ENCODE results near the gene KMO.

Gene KMO

GRCh38 chr1:241553886-241554592 lies 21.9 kb downstream of the KMO start:
- no peak for DNase-seq (ENCODE audit: extremely low read depth, low read depth)
- no peak for TF ChIP-seq CTCF (IDR thresholded peaks at IDR 0.05; ENCODE audit: low read depth, low read length, missing control alignments)
- no peak overlapping the region for H3K4me3 ChIP-seq (replicated peaks; ENCODE audit: low read depth, low read length)

GRCh38 chr1:241555526-241555925 lies 23.3 kb downstream of the KMO start:
- no peak for DNase-seq (ENCODE audit: extremely low read depth, low read depth)
- no peak overlapping the region for H3K4me3 ChIP-seq (replicated peaks; ENCODE audit: low read depth, low read length)
- no peak for TF ChIP-seq CTCF (IDR thresholded peaks at IDR 0.05; ENCODE audit: low read depth, low read length, missing control alignments)

DNA sequence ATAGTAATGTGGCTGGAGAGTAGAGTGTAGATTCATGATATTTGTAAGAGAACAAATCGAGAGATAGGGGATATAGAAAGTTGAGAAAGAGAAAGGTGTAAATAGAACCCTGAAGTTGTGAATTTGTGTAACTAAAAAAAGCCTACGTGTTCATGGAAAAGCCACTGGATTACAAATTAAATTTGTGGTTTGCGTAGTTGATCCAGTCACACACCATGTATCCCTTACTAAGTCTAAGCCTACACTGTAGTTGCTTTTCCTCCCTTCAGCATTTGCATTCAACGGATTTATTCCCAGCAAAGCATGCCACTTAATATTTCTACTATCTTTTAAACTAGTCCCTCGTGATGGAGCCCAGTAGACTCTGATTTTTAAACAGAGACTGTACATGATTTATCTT lies 24.9 kb downstream of the KMO start:
- no peak overlapping the region for H3K4me3 ChIP-seq (replicated peaks; ENCODE audit: low read depth, low read length)
- TF ChIP-seq CTCF (IDR thresholded peaks at IDR 0.05; ENCODE audit: low read depth, low read length, missing control alignments) = no peak
- no peak for DNase-seq (ENCODE audit: extremely low read depth, low read depth)

GRCh38 chr1:241557551-241558193 lies 25.5 kb downstream of the KMO start:
- no peak for DNase-seq (ENCODE audit: extremely low read depth, low read depth)
- TF ChIP-seq CTCF (IDR thresholded peaks at IDR 0.05; ENCODE audit: low read depth, low read length, missing control alignments) = no peak
- H3K4me3 ChIP-seq (replicated peaks; ENCODE audit: low read depth, low read length) = no peak overlapping the region

DNA sequence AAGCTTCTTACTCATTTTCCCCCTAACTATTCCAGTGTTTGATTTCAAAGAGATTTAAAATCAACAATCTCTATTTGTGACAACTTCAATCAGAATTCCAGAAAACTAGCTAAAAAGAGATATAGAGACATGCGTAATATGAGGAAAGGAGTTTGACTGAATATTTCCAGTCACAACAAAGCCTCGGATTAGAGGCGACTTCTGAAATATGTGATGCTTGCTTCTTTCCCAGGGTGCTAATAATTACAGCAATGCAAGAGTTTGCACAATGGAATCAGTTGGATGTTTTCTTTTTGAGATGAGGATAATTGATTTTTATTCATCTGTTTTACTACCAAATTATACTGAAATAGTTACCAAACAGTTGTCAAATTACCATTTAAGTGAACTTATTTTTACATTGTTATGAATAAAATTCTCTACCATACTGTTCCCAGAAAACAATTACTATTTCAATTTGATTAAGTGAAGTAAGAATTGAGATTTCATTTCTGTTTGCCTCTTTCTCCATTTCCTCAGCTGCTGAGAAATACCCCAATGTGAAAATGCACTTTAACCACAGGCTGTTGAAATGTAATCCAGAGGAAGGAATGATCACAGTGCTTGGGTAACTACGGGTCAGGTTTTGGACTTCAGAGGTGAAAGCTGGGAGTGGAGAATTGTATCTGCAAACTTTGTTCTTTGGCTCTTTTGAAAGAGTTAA lies 28.1 kb downstream of the KMO start:
- no peak for TF ChIP-seq CTCF (IDR thresholded peaks at IDR 0.05; ENCODE audit: low read depth, low read length, missing control alignments)
- H3K4me3 ChIP-seq (replicated peaks; ENCODE audit: low read depth, low read length) = no peak overlapping the region
- DNase-seq (ENCODE audit: extremely low read depth, low read depth) = no peak

GRCh38 chr1:241560849-241561187 lies 28.6 kb downstream of the KMO start:
- H3K4me3 ChIP-seq (replicated peaks; ENCODE audit: low read depth, low read length) = no peak overlapping the region
- no peak for TF ChIP-seq CTCF (IDR thresholded peaks at IDR 0.05; ENCODE audit: low read depth, low read length, missing control alignments)
- DNase-seq (ENCODE audit: extremely low read depth, low read depth) = no peak
